LNCAP (cell line): Measurements from ENCODE around the gene ACOD1.

Experiments used
- TF ChIP-seq, protein P1 (sequence below): fragments of 450-650 bp; IDR thresholded peaks from 2 replicates; pipeline ENCODE4 v1.5.1; 2017; ENCODE audit warnings: mild to moderate bottlenecking

The ACOD1 gene

DNA sequence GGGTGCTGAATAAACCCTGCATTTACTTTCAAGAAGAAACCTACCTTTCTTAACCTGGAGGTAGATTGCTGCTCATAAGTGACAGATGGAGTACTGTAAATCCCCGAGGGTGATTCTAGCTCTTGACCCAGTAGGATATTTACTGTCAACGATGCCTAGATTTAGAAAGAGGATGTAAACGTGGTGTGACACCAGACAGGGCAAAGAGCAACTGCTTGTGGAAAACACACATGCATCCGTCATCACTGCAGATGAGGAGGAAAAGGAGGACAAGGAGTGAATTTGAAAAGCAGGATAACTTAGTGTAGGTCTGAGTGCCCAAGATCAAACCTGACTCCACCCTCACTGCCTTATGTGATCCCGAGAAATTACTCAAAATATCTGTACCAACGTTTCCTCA is 33.8 kb downstream of the ACOD1 start:
- TF ChIP-seq, protein P1, sequence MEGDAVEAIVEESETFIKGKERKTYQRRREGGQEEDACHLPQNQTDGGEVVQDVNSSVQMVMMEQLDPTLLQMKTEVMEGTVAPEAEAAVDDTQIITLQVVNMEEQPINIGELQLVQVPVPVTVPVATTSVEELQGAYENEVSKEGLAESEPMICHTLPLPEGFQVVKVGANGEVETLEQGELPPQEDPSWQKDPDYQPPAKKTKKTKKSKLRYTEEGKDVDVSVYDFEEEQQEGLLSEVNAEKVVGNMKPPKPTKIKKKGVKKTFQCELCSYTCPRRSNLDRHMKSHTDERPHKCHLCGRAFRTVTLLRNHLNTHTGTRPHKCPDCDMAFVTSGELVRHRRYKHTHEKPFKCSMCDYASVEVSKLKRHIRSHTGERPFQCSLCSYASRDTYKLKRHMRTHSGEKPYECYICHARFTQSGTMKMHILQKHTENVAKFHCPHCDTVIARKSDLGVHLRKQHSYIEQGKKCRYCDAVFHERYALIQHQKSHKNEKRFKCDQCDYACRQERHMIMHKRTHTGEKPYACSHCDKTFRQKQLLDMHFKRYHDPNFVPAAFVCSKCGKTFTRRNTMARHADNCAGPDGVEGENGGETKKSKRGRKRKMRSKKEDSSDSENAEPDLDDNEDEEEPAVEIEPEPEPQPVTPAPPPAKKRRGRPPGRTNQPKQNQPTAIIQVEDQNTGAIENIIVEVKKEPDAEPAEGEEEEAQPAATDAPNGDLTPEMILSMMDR, result no peak

DNA sequence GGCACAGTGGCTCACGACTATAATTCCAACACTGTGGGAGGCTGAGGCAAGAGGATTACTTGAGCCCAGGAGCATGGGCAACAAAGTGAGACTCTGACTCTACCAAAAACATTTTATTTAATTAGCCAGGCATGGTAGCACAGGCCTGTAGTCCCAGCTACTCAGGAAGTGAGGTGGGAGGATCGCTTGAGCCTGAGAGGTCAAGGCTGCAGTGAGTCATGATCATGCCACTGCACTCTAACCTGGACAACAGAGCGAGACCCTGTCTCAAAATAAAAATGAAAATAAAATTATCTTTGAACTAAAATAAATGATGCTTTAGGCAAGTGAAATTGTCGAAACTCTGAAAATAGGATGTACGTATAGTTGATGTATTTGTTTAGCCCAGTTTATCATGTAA is 35.4 kb downstream of the ACOD1 start:
- TF ChIP-seq, protein P1, result no peak

DNA sequence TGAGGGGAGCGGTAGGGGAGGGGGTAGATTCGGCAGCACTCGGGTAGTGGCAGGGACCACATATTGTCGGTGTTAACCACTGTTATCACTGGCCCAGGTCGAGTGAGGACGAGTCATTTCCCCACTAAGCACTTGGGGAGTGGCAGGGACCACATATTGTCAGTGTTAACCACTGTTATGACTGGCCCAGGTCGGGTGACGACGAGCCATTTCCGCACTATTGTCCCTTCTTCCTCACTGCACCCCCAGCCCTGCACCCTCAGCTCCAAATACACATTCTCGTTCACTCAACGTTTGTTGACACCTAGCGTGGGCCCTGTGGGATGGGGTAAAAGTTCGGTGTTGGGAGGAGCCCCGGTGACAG is 43.1 kb downstream of the ACOD1 start:
- TF ChIP-seq, protein P1, result no peak

DNA sequence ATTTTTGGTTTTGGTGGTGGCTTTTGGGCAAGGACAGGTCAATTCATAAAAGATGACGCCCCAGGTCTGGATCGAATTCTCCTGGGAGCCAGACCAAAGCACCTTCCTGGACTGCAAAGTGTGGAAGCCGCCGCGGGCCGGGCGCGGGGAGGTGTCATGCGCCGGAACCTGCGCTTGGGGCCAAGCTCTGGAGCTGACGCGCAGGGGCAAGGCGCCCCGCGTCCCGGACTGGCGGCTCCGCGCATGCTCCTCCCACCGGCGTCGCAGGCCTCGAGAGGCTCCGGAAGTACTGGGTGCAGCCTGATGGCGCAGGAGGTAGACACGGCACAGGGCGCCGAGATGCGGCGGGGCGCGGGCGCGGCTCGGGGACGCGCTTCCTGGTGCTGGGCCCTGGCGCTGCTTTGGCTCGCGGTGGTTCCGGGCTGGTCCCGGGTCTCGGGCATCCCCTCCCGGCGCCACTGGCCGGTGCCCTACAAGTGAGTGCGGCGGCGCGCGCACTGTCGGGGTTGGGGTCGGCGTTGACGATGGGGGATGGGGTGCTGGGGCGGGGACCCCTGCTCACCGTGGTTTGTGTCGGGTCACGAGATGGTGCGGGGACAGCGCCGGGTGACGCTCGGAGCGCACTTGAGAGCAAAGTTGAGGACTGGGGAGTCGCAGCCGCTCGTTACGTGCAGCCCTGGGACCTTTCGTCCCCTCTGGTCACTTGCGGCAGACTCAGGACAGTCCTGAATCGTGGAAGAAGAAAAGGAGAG is 43.7 kb downstream of the ACOD1 start, which contains the start of gene CLN5:
Gene CLN5, plus strand, starts transcription at position 286 of the 752 bp plus-strand sequence. Its CDS starts 18 bp downstream, at position 304.
- TF ChIP-seq, protein P1, result no peak

DNA sequence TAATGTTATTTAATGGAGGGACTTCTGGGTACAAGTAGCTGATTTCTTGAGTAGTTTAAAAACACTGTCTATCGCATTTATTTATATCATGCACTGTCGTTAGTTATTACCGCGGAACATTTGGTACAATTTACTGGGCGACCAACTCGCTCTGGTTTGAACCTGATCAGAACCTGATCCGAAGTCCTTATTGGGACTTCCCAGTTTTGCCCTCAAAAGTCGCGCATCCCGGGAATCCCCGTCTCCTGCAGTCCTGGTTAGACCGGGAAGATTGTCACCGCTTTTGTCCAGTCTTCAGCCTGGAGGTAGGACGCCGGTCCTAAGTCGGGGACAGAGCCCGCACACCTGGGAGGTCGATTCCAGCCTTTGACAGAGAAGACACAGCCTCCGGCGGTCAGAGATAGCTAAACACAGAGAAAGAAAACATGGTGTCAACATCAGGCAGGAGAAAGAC is 44.3 kb downstream of the ACOD1 start:
- TF ChIP-seq, protein P1, result no peak

DNA sequence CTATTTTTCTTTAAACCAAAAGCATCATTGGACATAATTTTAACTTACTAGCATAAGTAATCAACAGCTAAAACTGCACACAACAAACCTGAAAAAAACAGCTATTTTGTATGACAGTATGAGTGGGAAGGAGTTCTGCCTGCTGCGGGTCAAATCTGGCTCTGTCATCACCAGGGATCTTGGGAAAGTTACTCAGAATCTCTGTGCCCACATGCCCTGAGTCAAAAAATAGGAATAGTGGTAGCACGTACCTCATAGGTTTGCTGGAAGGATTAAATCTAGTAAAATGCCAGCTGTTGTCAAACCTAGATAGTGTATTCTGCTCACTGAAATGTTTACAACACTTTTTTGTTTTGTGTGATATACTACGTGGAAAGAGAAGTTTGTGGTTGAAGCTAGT is 44.7 kb downstream of the ACOD1 start:
- TF ChIP-seq, protein P1, result no peak

DNA sequence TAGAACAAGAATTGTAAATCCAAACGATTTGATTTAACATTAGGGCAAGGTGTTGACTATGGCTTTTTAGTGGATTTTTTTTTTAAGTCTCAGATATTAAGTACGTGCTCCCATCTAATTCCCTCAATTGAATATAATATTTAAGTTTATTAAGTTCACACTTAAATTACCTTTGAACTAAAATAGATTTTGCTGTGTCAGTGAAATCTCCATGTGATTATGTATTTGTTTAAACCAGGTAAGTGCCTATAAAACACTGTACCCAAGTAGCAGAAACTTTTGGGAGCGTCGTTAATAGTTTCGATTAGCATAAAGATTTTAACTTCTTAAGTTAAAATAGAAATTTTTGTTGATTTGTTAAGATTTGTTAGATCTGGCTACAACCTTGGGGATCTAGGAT is 45.2 kb downstream of the ACOD1 start:
- TF ChIP-seq, protein P1, result no peak
